Measurements from ENCODE around the gene OSER1. TPM values are rescaled to one million over a fixed set of nuclear protein-coding genes. Genes with fewer than 3 reads are reported as not detected.

Gene OSER1
- polyA plus RNA-seq, 1 donor from 2014 or later, result 43.9 TPM

DNA sequence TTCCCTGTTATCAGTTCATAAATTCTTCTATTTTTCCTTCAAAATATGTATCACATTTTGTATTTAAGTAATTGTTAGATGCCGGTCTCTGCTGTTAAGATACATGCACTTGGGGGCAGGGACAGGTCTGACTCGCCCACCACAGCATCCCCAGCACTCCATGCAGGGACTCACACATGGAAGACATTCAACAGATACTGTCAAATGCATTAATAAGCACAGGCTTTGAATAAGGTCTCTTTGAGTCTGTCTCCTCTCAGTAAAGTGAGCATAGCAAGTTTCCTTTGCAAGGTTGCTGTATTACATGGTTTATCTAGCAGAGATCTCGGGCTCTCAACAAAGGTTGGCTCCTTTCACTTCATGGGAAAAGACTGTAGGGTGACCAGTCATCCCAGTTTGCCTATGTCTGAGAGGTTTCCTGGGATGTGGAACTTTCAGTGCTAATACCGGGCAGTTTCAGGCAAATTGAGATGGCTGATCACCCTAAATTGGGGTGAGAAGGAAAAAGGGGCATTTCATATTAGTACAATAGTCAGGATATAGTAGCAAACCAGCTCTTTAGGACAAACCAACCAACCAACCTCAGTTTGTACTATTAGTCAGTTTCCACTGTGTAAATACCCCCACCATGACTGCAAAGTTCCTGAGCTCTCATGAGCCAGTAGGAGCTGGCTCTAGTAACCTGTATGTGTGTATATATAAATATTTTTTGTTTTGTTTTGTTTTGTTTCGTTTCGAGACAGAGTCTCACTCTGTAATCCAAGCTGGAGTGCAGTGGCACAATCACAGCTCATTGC is 38.6 kb downstream of the OSER1 start:
- H3K27me3 ChIP-seq (ENCODE audit: insufficient read depth, low read depth, low read length), result no peaks in the 10 kb centered on the region
- no peaks in the 10 kb centered on the region for H4K20me1 ChIP-seq (ENCODE audit: insufficient read depth)
- no peak for TF ChIP-seq SMC3 (conservative IDR thresholded peaks at IDR 0.05; ENCODE audit: poor library complexity)
- no peak for TF ChIP-seq MXI1 (conservative IDR thresholded peaks at IDR 0.05; ENCODE audit: poor library complexity, severe bottlenecking)
- H3K4me3 ChIP-seq (ENCODE audit: low read length), result no peak overlapping the region
- no peaks in the 10 kb centered on the region for H3F3A ChIP-seq (ENCODE audit: insufficient read depth, low read length, poor library complexity, severe bottlenecking)
- H3K9ac ChIP-seq (ENCODE audit: low read length), result no peak overlapping the region
- no peaks in the 10 kb centered on the region for H3K9me2 ChIP-seq (ENCODE audit: insufficient read depth, low read length)
- no peaks in the 10 kb centered on the region for H3K9me3 ChIP-seq (ENCODE audit: low read length)
- H3K4me2 ChIP-seq (ENCODE audit: low read length), result no peak overlapping the region
- no peak overlapping the region for H3K27ac ChIP-seq (ENCODE audit: low read length)
- no peaks in the 10 kb centered on the region for H3K36me3 ChIP-seq (ENCODE audit: insufficient read depth, low read length)
- no peak overlapping the region for H2AFZ ChIP-seq (ENCODE audit: low read depth, low read length)
- no peaks in the 10 kb centered on the region for H3K79me2 ChIP-seq (replicated peaks; ENCODE audit: insufficient read depth, low read length)

DNA sequence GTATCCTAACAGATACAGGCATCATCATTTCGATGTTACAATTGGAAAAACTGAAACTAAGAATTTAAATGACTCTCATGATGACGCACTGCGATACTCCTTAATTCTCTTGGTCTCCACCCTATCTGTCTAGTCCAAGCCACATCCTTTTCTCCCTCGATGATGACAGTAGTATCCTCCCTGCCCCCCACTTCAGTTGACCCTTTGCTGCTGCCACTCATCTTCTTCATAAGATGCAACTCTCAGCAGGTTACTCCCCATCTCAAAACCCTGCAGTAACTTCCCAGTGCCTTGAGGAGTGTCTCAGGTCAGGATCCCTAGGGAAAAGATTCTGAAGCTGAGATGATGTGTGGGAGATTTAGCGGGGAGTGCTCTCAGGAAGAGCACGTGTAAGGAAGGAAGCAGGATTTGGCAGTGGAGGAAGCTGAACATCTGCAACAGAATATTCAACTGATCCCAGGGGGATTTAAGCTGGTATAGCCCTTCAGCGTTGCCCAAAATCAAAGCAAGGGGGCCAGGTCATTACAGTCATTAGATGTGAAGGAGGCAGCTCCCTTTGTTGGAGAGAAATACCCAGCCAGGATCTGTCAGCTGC is 39.7 kb downstream of the OSER1 start:
- no peaks in the 10 kb centered on the region for H4K20me1 ChIP-seq (ENCODE audit: insufficient read depth)
- H2AFZ ChIP-seq (ENCODE audit: low read depth, low read length), result no peak overlapping the region
- H3K27ac ChIP-seq (ENCODE audit: low read length), result no peak overlapping the region
- no peaks in the 10 kb centered on the region for H3K36me3 ChIP-seq (ENCODE audit: insufficient read depth, low read length)
- no peaks in the 10 kb centered on the region for H3K9me2 ChIP-seq (ENCODE audit: insufficient read depth, low read length)
- no peak overlapping the region for H3K4me2 ChIP-seq (ENCODE audit: low read length)
- H3K27me3 ChIP-seq (ENCODE audit: insufficient read depth, low read depth, low read length), result no peaks in the 10 kb centered on the region
- H3K9me3 ChIP-seq (ENCODE audit: low read length), result no peaks in the 10 kb centered on the region
- no peaks in the 10 kb centered on the region for H3F3A ChIP-seq (ENCODE audit: insufficient read depth, low read length, poor library complexity, severe bottlenecking)
- H3K9ac ChIP-seq (ENCODE audit: low read length), result no peak overlapping the region
- H3K4me3 ChIP-seq (ENCODE audit: low read length), result no peak overlapping the region
- H3K79me2 ChIP-seq (replicated peaks; ENCODE audit: insufficient read depth, low read length), result no peaks in the 10 kb centered on the region
- TF ChIP-seq MXI1 (conservative IDR thresholded peaks at IDR 0.05; ENCODE audit: poor library complexity, severe bottlenecking) (no peak), SMC3 (conservative IDR thresholded peaks at IDR 0.05; ENCODE audit: poor library complexity) (no peak), EZH2 (IDR thresholded peaks at IDR 0.05; ENCODE audit: borderline replicate concordance, insufficient read depth, low read length, poor library complexity, severe bottlenecking) (no peak), RAD21 (conservative IDR thresholded peaks at IDR 0.05) (no peak)

DNA sequence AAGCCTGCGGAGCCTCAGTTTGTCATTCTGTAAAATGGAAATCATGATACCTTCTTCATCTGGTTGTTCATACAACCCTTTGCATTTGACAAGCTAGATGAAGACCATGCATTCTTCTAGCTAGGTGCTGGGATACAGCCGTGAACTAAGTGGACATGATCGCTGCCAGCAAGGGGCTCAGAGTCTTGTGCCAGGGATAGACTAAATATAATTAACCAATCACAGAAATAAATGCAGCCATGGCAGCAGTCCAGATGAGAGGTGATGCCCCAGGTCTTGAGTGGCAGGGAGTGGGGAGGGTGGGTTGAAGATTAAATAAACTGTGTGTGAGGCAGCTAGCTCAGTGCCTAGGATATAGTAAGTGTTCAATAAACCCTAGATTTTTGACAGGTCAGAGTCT is 42.8 kb downstream of the OSER1 start:
- no peak overlapping the region for H3K4me2 ChIP-seq (ENCODE audit: low read length)
- TF ChIP-seq POLR2AphosphoS5 (IDR thresholded peaks at IDR 0.05), result no peak
- TF ChIP-seq, protein P1, sequence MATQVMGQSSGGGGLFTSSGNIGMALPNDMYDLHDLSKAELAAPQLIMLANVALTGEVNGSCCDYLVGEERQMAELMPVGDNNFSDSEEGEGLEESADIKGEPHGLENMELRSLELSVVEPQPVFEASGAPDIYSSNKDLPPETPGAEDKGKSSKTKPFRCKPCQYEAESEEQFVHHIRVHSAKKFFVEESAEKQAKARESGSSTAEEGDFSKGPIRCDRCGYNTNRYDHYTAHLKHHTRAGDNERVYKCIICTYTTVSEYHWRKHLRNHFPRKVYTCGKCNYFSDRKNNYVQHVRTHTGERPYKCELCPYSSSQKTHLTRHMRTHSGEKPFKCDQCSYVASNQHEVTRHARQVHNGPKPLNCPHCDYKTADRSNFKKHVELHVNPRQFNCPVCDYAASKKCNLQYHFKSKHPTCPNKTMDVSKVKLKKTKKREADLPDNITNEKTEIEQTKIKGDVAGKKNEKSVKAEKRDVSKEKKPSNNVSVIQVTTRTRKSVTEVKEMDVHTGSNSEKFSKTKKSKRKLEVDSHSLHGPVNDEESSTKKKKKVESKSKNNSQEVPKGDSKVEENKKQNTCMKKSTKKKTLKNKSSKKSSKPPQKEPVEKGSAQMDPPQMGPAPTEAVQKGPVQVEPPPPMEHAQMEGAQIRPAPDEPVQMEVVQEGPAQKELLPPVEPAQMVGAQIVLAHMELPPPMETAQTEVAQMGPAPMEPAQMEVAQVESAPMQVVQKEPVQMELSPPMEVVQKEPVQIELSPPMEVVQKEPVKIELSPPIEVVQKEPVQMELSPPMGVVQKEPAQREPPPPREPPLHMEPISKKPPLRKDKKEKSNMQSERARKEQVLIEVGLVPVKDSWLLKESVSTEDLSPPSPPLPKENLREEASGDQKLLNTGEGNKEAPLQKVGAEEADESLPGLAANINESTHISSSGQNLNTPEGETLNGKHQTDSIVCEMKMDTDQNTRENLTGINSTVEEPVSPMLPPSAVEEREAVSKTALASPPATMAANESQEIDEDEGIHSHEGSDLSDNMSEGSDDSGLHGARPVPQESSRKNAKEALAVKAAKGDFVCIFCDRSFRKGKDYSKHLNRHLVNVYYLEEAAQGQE (IDR thresholded peaks at IDR 0.05; ENCODE audit: borderline replicate concordance), result no peak
- TF ChIP-seq RAD21 (conservative IDR thresholded peaks at IDR 0.05), result no peak
- no peak for TF ChIP-seq TAF1 (IDR thresholded peaks at IDR 0.05; ENCODE audit: low read depth)
- H3F3A ChIP-seq (ENCODE audit: insufficient read depth, low read length, poor library complexity, severe bottlenecking), result no peaks in the 10 kb centered on the region
- no peak overlapping the region for H3K27ac ChIP-seq (ENCODE audit: low read length)
- H3K9ac ChIP-seq (ENCODE audit: low read length), result no peak overlapping the region
- no peak overlapping the region for H3K4me3 ChIP-seq (ENCODE audit: low read length)
- no peaks in the 10 kb centered on the region for H3K27me3 ChIP-seq (ENCODE audit: insufficient read depth, low read depth, low read length)
- no peaks in the 10 kb centered on the region for H3K79me2 ChIP-seq (replicated peaks; ENCODE audit: insufficient read depth, low read length)
- H2AFZ ChIP-seq (ENCODE audit: low read depth, low read length), result no peak overlapping the region
- H4K20me1 ChIP-seq (ENCODE audit: insufficient read depth), result no peaks in the 10 kb centered on the region
- H3K9me3 ChIP-seq (ENCODE audit: low read length), result no peaks in the 10 kb centered on the region
- H3K9me2 ChIP-seq (ENCODE audit: insufficient read depth, low read length), result no peaks in the 10 kb centered on the region
- no peaks in the 10 kb centered on the region for H3K36me3 ChIP-seq (ENCODE audit: insufficient read depth, low read length)

Data from neural cell (in vitro differentiated cells).